Body of pancreas (tissue), 4 donors: ENCODE data around the gene RTF2.

ENCODE experiments used
- CTCF ChIP-seq, 7 experiments: fragments of 450-650 bp in 4 of 7; fragments of 200-600 bp in 3 of 7; sonication (generic) in 3 of 7; IDR thresholded peaks; one replicate each; pipeline ENCODE4 v1.5.1; 2016 to 2019; ENCODE audit warnings: antibody characterized with exemption in 7 of 7
- POLR2A ChIP-seq, 3 donors: fragments of 450-650 bp; IDR thresholded peaks; one replicate each; pipeline ENCODE4 v1.6.1; 2016; ENCODE audit warnings: antibody characterized with exemption in 3 of 3, mild to moderate bottlenecking in 2 of 3

DNA sequence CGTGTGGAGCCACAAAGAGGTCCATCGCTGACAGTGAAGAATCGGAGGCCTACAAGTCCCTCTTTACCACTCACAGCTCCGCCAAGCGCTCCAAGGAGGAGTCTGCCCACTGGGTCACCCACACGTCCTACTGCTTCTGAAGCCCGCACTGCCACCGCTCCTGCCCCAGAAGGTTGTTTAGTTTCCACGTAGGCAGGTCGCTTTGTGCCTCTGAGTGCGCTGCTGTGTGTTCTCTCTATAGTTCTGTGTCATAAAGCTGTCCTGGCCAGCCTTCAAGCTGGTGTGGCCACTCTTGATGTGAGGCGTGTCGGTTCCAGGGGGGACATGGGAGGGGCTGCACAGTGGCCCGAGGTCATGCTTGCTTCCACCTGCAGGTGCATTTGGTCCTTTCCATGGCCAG, 49.7 kb downstream of the RTF2 start:
- no peak for TF ChIP-seq CTCF (IDR thresholded peaks at IDR 0.05)
- no peak for TF ChIP-seq POLR2A (IDR thresholded peaks at IDR 0.05)
